ENCODE measurements around the gene PLPP1.

PLPP1 gene

GRCh38 chr5:55521881-55522280 is 12.9 kb downstream of the PLPP1 start:
- DNase-seq (ENCODE audit: low read depth in 1 of 2, low spot score in 1 of 2): no peak
- Histone ChIP-seq H3K27me3 (ENCODE audit: insufficient read depth, poor library complexity, severe bottlenecking) (no peaks in the 10 kb centered on the region), H3K4me3 (replicated peaks; ENCODE audit: insufficient read depth, low read length) (no peak overlapping the region), H3K27ac (replicated peaks) (no peak overlapping the region)
- TF ChIP-seq GABPA (IDR thresholded peaks at IDR 0.05; ENCODE audit: low read depth): no peak
- TF ChIP-seq POLR2AphosphoS5 (IDR thresholded peaks at IDR 0.05; ENCODE audit: low read depth): no peak
- TF ChIP-seq SPI1 (IDR thresholded peaks at IDR 0.05; ENCODE audit: borderline replicate concordance, low read depth): no peak
- no peak for TF ChIP-seq CTCF (IDR thresholded peaks at IDR 0.05; ENCODE audit: insufficient read depth, low read length)
- TF ChIP-seq REST (IDR thresholded peaks at IDR 0.05; ENCODE audit: insufficient replicate concordance, low read depth): no peak

- H3K27ac ChIP-seq (replicated peaks): no peak overlapping the region
- no peaks in the 10 kb centered on the region for H3K27me3 ChIP-seq (ENCODE audit: insufficient read depth, poor library complexity, severe bottlenecking)
- TF ChIP-seq REST (IDR thresholded peaks at IDR 0.05; ENCODE audit: insufficient replicate concordance, low read depth) (no peak), CTCF (IDR thresholded peaks at IDR 0.05; ENCODE audit: insufficient read depth, low read length) (no peak), POLR2AphosphoS5 (IDR thresholded peaks at IDR 0.05; ENCODE audit: low read depth) (no peak)
- H3K4me3 ChIP-seq (replicated peaks; ENCODE audit: insufficient read depth, low read length): no peak overlapping the region
- no peak for DNase-seq (ENCODE audit: low read depth in 1 of 2, low spot score in 1 of 2)
Measured at GRCh38 chr5:55520117-55520839, 14.5 kb downstream of the PLPP1 start.

GRCh38 chr5:55518831-55519390 is 15.9 kb downstream of the PLPP1 start:
- Histone ChIP-seq H3K4me3 (replicated peaks; ENCODE audit: insufficient read depth, low read length) (no peak overlapping the region), H3K27me3 (ENCODE audit: insufficient read depth, poor library complexity, severe bottlenecking) (no peaks in the 10 kb centered on the region), H3K27ac (replicated peaks) (no peak overlapping the region)
- no peak for DNase-seq (ENCODE audit: low read depth in 1 of 2, low spot score in 1 of 2)
- TF ChIP-seq REST (IDR thresholded peaks at IDR 0.05; ENCODE audit: insufficient replicate concordance, low read depth): no peak
- no peak for TF ChIP-seq GABPA (IDR thresholded peaks at IDR 0.05; ENCODE audit: low read depth)
- TF ChIP-seq POLR2AphosphoS5 (IDR thresholded peaks at IDR 0.05; ENCODE audit: low read depth): no peak
- no peak for TF ChIP-seq CTCF (IDR thresholded peaks at IDR 0.05; ENCODE audit: insufficient read depth, low read length)
- no peak for TF ChIP-seq SPI1 (IDR thresholded peaks at IDR 0.05; ENCODE audit: borderline replicate concordance, low read depth)
